Measurements from ENCODE around the gene CCM2.

The CCM2 gene

GRCh38 chr7:45088821-45089340 is 88.9 kb downstream of the CCM2 start, which contains the start of gene NACAD:
Gene NACAD, minus strand, starts transcription at chr7:45088969. Its CDS starts 75 bp downstream, at chr7:45088894.
- TF ChIP-seq TAF1 (IDR thresholded peaks at IDR 0.05; ENCODE audit: borderline replicate concordance, insufficient read depth, low read length) (no peak), SIN3A (IDR thresholded peaks at IDR 0.05; ENCODE audit: borderline replicate concordance, insufficient read depth, low read length) (no peak), FOXP2 (optimal IDR thresholded peaks at IDR 0.05; ENCODE audit: borderline replicate concordance, extremely low read depth, extremely low read length, insufficient read depth) (no peak), POLR2AphosphoS5 (IDR thresholded peaks at IDR 0.05; ENCODE audit: low read depth, low read length) (no peak), REST (IDR thresholded peaks at IDR 0.05; ENCODE audit: insufficient read depth in 1 of 2, low read depth in 2 of 2, low read length in 2 of 2) (no peak)

DNA sequence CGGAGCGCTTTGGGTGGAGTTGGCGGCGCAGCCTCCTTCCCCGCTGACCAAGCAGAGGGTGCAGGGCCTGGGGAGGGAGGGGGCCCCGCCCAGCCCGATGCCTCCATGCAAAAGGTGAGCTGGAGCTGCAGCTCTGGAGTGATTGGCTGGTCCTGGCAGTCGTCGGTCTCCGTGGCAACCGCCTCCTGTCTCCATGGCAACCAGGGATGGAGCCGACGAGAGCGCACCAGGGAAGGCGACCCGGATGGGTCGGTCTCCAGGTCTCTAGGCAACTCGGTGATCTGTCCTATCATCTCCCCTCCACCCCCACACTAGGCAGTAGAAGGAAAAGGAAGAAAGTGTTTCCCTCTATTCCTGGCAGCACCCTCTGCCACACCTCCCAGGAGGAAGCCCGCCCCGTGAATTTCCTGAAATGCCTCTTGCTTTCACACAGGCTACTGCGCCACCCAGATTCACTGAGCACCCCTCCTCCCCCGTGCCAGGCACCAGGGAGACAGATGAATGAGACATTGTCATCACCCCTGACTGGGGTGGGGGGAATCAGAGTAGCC is 89.4 kb downstream of the CCM2 start:
- TF ChIP-seq FOXP2 (optimal IDR thresholded peaks at IDR 0.05; ENCODE audit: borderline replicate concordance, extremely low read depth, extremely low read length, insufficient read depth), result no peak
- TF ChIP-seq POLR2AphosphoS5 (IDR thresholded peaks at IDR 0.05; ENCODE audit: low read depth, low read length), result no peak
- TF ChIP-seq SIN3A (IDR thresholded peaks at IDR 0.05; ENCODE audit: borderline replicate concordance, insufficient read depth, low read length), result no peak
- TF ChIP-seq TAF1 (IDR thresholded peaks at IDR 0.05; ENCODE audit: borderline replicate concordance, insufficient read depth, low read length), result no peak
- TF ChIP-seq REST (IDR thresholded peaks at IDR 0.05; ENCODE audit: insufficient read depth in 1 of 2, low read depth in 2 of 2, low read length in 2 of 2), result no peak

DNA sequence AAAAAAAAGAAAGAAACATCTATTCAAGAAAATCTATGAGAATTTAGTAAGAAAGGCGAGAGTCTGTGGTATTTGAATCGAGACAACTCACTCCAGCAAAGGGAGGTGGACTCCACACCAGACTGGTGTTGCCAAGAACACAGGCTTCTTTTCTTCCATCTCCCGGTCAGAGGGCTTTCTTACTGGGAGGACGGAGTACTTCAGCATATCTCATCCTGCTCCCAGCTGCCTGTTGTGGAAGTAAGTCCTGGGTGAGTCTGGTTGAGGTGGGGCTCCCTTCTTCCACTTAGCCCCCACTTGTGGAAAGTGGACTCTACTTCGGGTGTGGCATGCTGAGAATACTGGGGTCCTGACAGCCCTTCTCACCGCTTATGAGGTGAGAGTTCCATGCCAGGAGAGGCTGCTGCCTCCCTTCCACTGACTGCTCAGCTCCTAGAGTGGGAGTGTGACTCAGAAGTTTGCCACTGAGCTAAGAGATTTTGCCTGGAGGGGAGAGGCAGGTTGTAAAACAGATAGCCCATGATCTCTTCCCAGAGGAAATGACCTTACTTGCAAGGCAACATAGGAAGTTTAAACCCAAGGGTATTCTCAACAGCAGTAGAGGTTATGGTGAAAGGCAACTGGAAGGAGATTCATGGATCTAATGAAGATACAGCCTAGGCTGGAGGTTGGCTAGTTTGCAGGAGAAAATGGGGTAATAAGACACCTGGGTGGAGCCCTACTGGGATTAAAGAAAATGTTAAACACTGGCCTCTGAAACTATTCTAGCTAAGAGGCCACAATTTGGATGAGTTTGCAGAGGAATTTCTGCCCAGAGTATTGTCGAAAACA is 92.3 kb downstream of the CCM2 start:
- no peak for TF ChIP-seq SIN3A (IDR thresholded peaks at IDR 0.05; ENCODE audit: borderline replicate concordance, insufficient read depth, low read length)

DNA sequence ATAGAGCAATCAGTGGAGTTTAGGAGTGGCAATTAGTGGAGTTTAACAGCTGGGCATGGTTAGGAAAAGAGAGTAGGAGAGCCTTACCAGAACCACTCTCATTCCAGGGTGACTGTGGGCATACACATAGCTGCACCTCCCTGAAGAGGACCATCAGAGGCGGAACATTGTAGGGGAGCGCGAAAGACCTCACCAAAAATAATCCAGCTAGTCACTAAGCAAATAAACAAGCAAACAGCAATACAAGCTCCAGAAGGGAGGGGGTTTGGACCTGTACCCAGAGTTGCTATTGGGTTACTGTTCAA is 92.9 kb downstream of the CCM2 start:
- TF ChIP-seq POLR2AphosphoS5 (IDR thresholded peaks at IDR 0.05; ENCODE audit: low read depth, low read length), result no peak
- no peak for TF ChIP-seq SIN3A (IDR thresholded peaks at IDR 0.05; ENCODE audit: borderline replicate concordance, insufficient read depth, low read length)
- TF ChIP-seq REST (IDR thresholded peaks at IDR 0.05; ENCODE audit: insufficient read depth in 1 of 2, low read depth in 2 of 2, low read length in 2 of 2), result no peak
- no peak for TF ChIP-seq TAF1 (IDR thresholded peaks at IDR 0.05; ENCODE audit: borderline replicate concordance, insufficient read depth, low read length)
- no peak for TF ChIP-seq FOXP2 (optimal IDR thresholded peaks at IDR 0.05; ENCODE audit: borderline replicate concordance, extremely low read depth, extremely low read length, insufficient read depth)

GRCh38 chr7:45098983-45099839 is 99.2 kb downstream of the CCM2 start:
- TF ChIP-seq FOXP2 (optimal IDR thresholded peaks at IDR 0.05; ENCODE audit: borderline replicate concordance, extremely low read depth, extremely low read length, insufficient read depth) (no peak), TAF1 (IDR thresholded peaks at IDR 0.05; ENCODE audit: borderline replicate concordance, insufficient read depth, low read length) (no peak), POLR2AphosphoS5 (IDR thresholded peaks at IDR 0.05; ENCODE audit: low read depth, low read length) (no peak), REST (IDR thresholded peaks at IDR 0.05; ENCODE audit: insufficient read depth in 1 of 2, low read depth in 2 of 2, low read length in 2 of 2) (no peak), SIN3A (IDR thresholded peaks at IDR 0.05; ENCODE audit: borderline replicate concordance, insufficient read depth, low read length) (no peak)

All from PFSK-1 (cell line).